Adrenal gland (tissue), 12 donors: ENCODE measurements around the gene SYNGR2. TPM values are rescaled to one million over a fixed set of nuclear protein-coding genes. Genes with fewer than 3 reads are reported as not detected.

Experiments
- DNase-seq, 7 donors: peaks; one replicate each; pipeline ENCODE4 v3.0.0-alpha.2; 2019 to 2020
- H3K27ac ChIP-seq, 5 donors: fragments of 200-600 bp; sonication (generic) in 4 of 5; 1 replicate in 3 of 5; 2 replicates in 2 of 5; pipeline versions ENCODE4 v1.5.1 to v1.8.0; 2016 to 2020; ENCODE audit warnings: mild to moderate bottlenecking in 1 of 5
- H3K27me3 ChIP-seq: fragments of 200-600 bp; 2 replicates; pipeline ENCODE4 v1.8.0; 2021
- H3K36me3 ChIP-seq, 2 donors: fragments of 200-600 bp; replicated peaks in 1 of 2; 1 replicate in 1 of 2; 2 replicates in 1 of 2; pipeline versions ENCODE4 v1.5.1 to v1.8.0; 2018 to 2022
- H3K4me1 ChIP-seq, 2 donors: fragments of 200-600 bp; replicated peaks in 1 of 2; 1 replicate in 1 of 2; 2 replicates in 1 of 2; pipeline versions ENCODE4 v1.5.1 to v1.8.0; 2018 to 2021
- H3K4me3 ChIP-seq, 4 donors: fragments of 200-600 bp; sonication (generic) in 3 of 4; one replicate each; pipeline ENCODE4 v1.5.1; 2016 to 2018
- H3K9me3 ChIP-seq, 3 donors: fragments of 200-600 bp; sonication (generic) in 1 of 3; replicated peaks in 1 of 3; 1 replicate in 2 of 3; 2 replicates in 1 of 3; pipeline versions ENCODE4 v1.5.1 to v1.8.0; 2016 to 2021
- CTCF ChIP-seq, 6 experiments: fragments of 450-650 bp in 4 of 6; fragments of 200-600 bp in 2 of 6; sonication (generic) in 1 of 6; IDR thresholded peaks; 1 replicate in 5 of 6; 2 replicates in 1 of 6; pipeline versions ENCODE4 v1.5.1 to v1.8.0; 2016 to 2021; ENCODE audit warnings: antibody characterized with exemption in 6 of 6, mild to moderate bottlenecking in 2 of 6, moderate library complexity in 1 of 6
- POLR2A ChIP-seq, 2 donors: fragments of 450-650 bp; IDR thresholded peaks; one replicate each; pipeline ENCODE4 v1.6.1; 2017; ENCODE audit warnings: antibody characterized with exemption in 2 of 2, mild to moderate bottlenecking in 2 of 2, moderate library complexity in 1 of 2
- WGBS, 4 donors: extraction: QIAGEN DNeasy Blood & Tissue Kit in 2 of 4; methylation state at CpG; one replicate each; pipeline versions ENCODE4 v1.1.5 to v1.1.7; 2013 to 2017; 5-methylcytosine and 5-hydroxymethylcytosine counted together
- intact Hi-C, 2 donors: fragments of 100-400 bp; cut with DNase I; formaldehyde crosslinking; loops; one replicate each; pipeline versions ENCODE4 v1.14.1 to v1.15.0; 2022 to 2023
- polyA plus RNA-seq, 3 donors: library from polyadenylated mRNA; stranded (reverse); fragments of 200-250 nt in 2 of 3; fragments of 350-450 nt in 1 of 3; fragmentation: Illumina TruSeq in 1 of 3; extraction: RNeasy Lipid Tissue Mini Kit (QIAGEN cat#74804) in 1 of 3; gene quantifications; one replicate each; pipeline ENCODE4 v1.2.3, GENCODE V29; 2013 to 2014
- total RNA-seq, 9 donors: library from RNA; depleted of rRNA in 4 of 9; stranded (reverse); fragments of >200 nt in 4 of 9; fragments of 120-200 nt in 1 of 9; fragmentation: NEBNext Ultra II Directional in 1 of 9; extraction: Animal tissue kit (Norgen Biotek cat#: 25700) in 1 of 9; gene quantifications; one replicate each; pipeline versions ENCODE4 v1.1.0 to v1.2.4, GENCODE V29; 2013 to 2023
- donor health status: healthy with polysubstance abuse.
- donor health status: Bipolar disorder and iron deficiency.
- donor health status: DM: yes; HTN: yes; CAD: no.
- donor health status: DM: no; HTN: no; CAD: no.
- donor health status: DM: no; HTN: no; CAD: no.
- donor health status: DM: yes; HTN: yes; CAD: no.

The SYNGR2 gene
- total and polyA plus RNA-seq, 12 donors: 32.7 to 98.1 (median 58.3) TPM

GRCh38 chr17:78123258-78123929, 45.0 kb upstream of the SYNGR2 start:
- intact Hi-C loops: no loop called here
- no peak for TF ChIP-seq POLR2A (IDR thresholded peaks at IDR 0.05)
- Histone ChIP-seq H3K4me1 (peaks cover 6 to 26% of the 10 kb centered on the region in 2 donors), H3K4me3 (no peak overlapping the region), H3K27ac (no peak overlapping the region), H3K9me3 (no peaks in the 10 kb centered on the region), H3K27me3 (no peaks in the 10 kb centered on the region), H3K36me3 (no peaks in the 10 kb centered on the region)
- WGBS, 4 donors: 88 to 92% (median 91%) methylated on average over 5 of the region's 5 CpGs
- DNase-seq: no peak

- intact Hi-C loops: no loop called here
- 74 to 81% (median 77%) methylated on average over 13 to 30 of the region's 30 CpGs for WGBS, 4 donors
- Histone ChIP-seq H3K36me3 (no peaks in the 10 kb centered on the region), H3K4me1 (peaks cover 12 to 35% of the 10 kb centered on the region in 2 donors), H3K4me3 (no peak overlapping the region), H3K27ac (peak overlapping the region in 1 of 5 donors; percentile 91), H3K9me3 (no peaks in the 10 kb centered on the region), H3K27me3 (no peaks in the 10 kb centered on the region)
- no peak for TF ChIP-seq CTCF (IDR thresholded peaks at IDR 0.05)
- no peak for TF ChIP-seq POLR2A (IDR thresholded peaks at IDR 0.05)
- no peak for DNase-seq
Observed at GRCh38 chr17:78124081-78124835, 44.1 kb upstream of the SYNGR2 start.

- 71 to 84% (median 81%) methylated on average over 3 to 12 of the region's 12 CpGs; no CpG with 5 or more reads in 1 of the 4 donors for WGBS, 4 donors
- DNase-seq: no peak
- intact Hi-C loops: loop anchor here in 1 of 2 donors (5.0 kb wide), 1 partner anchor 48 kb away; no protein-coding TSS in a partner anchor
- Histone ChIP-seq H3K4me3 (no peak overlapping the region), H3K9me3 (no peaks in the 10 kb centered on the region), H3K27ac (peak overlapping the region in 1 of 5 donors; percentile 91), H3K36me3 (no peaks in the 10 kb centered on the region), H3K4me1 (peaks cover 12 to 40% of the 10 kb centered on the region in 2 donors), H3K27me3 (no peaks in the 10 kb centered on the region)
- no peak for TF ChIP-seq CTCF (IDR thresholded peaks at IDR 0.05)
- TF ChIP-seq POLR2A (IDR thresholded peaks at IDR 0.05): no peak
Observed at GRCh38 chr17:78124836-78125137, 43.6 kb upstream of the SYNGR2 start.

- intact Hi-C loops: loop anchor here in 1 of 2 donors (5.0 kb wide), 1 partner anchor 47 kb away; no protein-coding TSS in a partner anchor
- TF ChIP-seq POLR2A (IDR thresholded peaks at IDR 0.05) (no peak), CTCF (IDR thresholded peaks at IDR 0.05) (no peak)
- no peaks in the 10 kb centered on the region for H3K9me3 ChIP-seq
- no peaks in the 10 kb centered on the region for H3K36me3 ChIP-seq
- no peaks in the 10 kb centered on the region for H3K27me3 ChIP-seq
- no peak overlapping the region for H3K4me3 ChIP-seq
- H3K27ac ChIP-seq: peak overlapping the region in 1 of 5 donors; percentile 91
- peaks cover 12 to 40% of the 10 kb centered on the region in 2 donors for H3K4me1 ChIP-seq
- WGBS, 4 donors: 70 to 74% (median 73%) methylated on average over 10 to 39 of the region's 39 CpGs
- no peak for DNase-seq
Observed at GRCh38 chr17:78125138-78125913, 43.1 kb upstream of the SYNGR2 start.
